ENCODE measurements around the gene GATA5.

The GATA5 gene

GRCh38 chr20:62470001-62470400 lies 5.8 kb downstream of the GATA5 start:
- no peak for DNase-seq

GRCh38 chr20:62469352-62469751 lies 6.4 kb downstream of the GATA5 start:
- DNase-seq: no peak

DNA sequence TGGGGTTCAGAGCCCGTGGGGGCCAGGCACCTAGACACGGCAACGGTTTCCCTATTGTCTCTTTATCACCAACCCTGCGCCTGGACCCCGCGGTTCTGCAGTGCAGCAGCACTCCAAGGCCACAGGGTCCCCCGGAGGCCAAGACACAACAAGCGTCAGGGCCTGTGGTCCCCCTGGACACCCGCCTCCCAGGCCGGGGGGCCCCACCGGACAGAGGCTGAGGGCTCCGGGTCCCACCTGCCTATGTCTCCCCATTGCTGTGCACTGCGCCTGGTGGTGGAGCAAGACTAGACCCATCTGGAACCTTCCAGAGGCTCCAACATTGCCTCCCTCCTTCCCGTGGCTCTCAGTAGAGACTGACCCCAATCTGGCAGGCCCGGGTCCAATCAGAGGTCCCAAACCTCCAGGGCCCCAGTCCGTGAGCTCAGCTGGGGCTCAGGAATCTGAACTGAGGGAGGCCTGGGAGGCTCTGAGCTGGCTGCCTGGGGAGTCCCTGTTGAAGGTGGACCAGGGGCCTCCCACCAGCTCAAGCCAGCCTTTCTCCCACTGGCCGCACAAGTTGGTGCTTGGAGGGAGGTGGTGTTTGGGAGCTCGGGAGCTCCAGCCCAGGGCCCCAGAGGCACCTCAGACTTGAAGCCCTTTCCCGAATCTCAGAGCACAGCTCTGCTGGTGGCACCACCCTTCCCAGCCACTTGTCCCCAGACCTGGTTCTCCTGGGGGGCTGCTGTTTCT lies 8.8 kb downstream of the GATA5 start:
- DNase-seq: no peak

- no peak for DNase-seq
Measured at GRCh38 chr20:62466072-62466760, 9.6 kb downstream of the GATA5 start.

- DNase-seq: no peak
Measured at GRCh38 chr20:62464990-62465389, 10.8 kb downstream of the GATA5 start.

DNA sequence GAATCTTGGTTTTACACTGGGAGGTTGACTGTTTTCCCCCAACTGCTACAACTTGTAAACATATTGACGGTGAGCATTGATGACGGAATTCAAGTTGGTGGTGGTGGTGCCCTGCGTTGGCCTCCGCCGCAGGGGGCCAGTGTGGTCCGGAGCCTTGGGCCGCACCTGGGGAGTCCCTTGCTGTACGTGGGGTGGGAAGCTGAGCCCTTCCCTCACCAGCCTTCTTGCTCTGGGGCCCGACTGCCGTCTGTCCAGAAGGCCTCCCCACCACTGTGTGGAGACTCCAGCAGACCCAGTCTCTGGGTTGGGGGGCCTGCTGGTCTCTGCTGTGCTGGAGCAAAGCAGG lies 11.4 kb downstream of the GATA5 start:
- DNase-seq: no peak

GRCh38 chr20:62463651-62464424 lies 12.0 kb downstream of the GATA5 start:
- DNase-seq: no peak

GRCh38 chr20:62462976-62463592 lies 12.7 kb downstream of the GATA5 start:
- no peak for DNase-seq

DNA sequence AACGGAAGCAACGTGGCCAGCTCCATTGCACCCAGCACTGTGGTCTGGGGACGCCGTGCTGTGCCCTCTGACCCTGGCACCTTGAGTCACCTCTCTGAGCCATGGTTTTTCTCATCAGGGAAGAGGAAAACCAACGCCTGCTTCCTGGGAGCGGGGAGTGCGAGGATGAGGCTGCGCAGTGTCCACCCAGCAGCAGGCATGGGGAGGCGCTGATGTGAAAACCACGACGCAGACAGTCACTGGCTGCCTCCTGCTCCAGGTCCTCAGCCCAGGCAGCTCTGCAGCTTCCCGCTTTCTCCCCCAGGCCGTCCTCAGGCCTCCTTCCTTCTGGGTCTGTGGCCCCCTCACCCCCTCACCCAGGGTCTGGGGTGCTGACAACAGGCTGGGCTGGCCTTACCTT lies 14.0 kb downstream of the GATA5 start:
- no peak for DNase-seq

GRCh38 chr20:62461157-62461556 lies 14.6 kb downstream of the GATA5 start:
- no peak for DNase-seq

- no peak for DNase-seq
Measured at GRCh38 chr20:62460678-62461077, 15.1 kb downstream of the GATA5 start.

DNA sequence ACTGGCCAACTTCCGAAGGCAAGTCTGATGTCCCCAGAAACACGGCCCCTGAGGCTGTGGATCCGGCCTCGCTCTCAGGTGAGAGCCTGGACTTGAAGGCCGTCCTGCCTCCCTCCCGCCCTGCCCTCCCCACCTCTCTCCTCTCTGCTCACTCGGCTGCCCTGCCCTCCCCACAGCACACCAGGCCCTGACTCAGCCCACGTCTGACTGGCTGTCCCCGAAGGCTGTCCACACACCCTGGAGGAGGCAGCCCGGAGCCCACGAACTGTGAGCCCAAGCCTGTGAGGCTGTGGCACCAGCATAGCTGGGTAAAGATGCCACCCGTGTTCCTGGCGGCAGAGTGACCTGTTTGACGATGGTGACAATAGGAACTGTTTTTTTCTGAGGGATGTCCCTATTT lies 16.3 kb downstream of the GATA5 start:
- no peak for DNase-seq

DNA sequence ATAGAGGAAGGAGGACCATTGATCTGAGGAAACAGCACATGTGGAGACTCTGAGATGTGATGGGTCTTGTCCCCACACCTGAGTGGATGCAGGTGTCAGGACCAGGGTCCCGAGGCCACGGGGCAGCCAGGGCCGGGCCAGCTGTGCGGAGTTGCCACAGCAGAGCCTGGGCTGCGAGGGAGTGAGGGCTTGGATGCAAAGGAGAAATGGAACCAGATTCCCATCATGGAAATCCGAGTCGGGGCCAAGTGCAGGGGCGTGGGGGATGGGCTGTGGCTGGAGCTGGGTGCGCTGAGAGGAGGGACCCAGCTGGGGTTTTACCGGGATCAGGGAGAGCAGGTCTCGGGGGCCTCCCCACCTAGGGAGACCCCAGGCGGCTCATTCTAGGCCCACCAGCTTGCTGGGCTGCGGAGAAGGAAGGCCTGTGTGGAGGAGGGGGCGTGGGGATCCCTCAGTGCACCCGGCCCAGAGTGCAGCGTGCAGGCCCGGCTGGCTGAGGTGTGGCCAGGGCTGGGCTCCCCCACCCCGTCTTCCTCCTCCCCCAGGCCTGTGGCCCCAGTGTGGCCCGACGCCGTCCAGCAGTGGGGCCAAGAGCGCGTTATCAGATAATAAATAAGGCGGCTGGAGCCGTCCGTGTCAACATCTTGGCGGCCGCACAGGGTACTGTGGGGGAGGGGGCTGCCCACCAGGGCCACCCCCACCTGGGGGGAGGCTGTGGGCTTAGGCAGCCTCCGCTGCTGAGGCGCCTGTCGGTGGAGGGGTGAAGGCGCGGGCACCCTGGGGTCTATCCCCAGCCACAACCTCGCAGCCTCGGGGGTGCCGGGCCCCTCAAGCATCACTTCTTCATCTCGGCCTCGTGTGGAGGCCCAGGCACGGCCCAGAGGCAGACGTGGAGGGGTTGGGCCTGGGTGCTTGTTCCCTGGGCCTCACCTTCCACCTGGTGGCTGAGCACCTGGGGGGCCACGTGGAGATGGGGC lies 17.2 kb downstream of the GATA5 start:
- no peak for DNase-seq

GRCh38 chr20:62457831-62458230 lies 18.0 kb downstream of the GATA5 start:
- DNase-seq: no peak

- DNase-seq: no peak
Measured at GRCh38 chr20:62457098-62457497, 18.7 kb downstream of the GATA5 start.

DNA sequence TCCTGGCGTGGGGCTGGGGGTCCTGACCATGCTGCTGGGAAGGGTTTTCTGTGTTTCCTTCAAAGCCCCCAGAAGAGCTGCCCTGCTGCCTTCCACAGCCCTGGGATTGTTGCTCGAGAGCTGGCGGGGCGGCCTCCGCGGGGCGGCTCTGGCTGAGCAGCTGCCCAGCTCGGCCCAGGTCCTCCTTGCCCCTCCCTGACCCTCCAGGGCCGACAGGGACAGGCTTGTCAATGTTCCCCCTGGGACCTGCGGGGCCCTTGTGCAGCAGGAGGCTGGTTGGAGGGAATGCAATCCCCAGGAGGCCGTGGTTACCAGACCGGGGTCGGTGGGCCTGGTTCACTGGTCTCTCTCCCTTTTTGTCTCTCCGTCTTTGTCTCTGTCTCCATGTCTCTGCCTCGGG lies 19.9 kb downstream of the GATA5 start:
- no peak for DNase-seq

DNA sequence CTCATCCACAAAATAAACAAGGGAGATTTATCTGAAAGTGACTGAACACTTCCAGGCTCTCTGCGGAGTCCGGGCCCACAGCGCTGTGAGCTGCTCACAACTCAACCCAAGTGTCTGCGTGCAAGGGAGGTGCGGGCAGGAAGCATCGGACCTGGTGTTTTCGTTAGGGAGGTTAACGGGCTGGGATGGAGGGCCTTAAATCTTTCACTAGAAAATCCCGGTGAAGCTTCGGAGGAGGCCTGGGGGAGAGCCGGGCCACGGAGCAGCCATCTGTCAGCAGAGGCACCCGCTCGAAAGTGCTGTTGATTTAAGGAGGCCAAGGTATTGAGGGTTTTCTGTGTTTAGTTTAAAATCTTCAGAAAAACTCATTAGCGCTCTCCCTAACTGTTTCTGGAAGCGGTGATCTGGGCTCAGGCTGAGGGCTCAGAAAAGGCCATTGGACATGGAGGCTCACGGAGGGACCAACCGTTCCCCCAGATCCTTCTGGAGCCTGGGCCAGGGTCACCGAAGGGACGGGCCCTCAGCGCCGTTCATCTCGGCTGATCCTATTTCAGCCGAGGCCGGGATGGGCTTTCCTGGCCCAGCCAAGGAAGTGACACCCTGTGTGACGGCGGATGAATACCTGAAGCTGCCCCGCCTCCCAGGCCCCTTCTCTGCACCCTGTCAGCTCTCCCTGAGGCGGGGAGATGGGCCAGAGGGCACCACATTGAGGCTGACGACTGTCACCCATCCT lies 20.7 kb downstream of the GATA5 start:
- no peak for DNase-seq

- DNase-seq: no peak
Measured at GRCh38 chr20:62453186-62453808, 22.5 kb downstream of the GATA5 start.

DNA sequence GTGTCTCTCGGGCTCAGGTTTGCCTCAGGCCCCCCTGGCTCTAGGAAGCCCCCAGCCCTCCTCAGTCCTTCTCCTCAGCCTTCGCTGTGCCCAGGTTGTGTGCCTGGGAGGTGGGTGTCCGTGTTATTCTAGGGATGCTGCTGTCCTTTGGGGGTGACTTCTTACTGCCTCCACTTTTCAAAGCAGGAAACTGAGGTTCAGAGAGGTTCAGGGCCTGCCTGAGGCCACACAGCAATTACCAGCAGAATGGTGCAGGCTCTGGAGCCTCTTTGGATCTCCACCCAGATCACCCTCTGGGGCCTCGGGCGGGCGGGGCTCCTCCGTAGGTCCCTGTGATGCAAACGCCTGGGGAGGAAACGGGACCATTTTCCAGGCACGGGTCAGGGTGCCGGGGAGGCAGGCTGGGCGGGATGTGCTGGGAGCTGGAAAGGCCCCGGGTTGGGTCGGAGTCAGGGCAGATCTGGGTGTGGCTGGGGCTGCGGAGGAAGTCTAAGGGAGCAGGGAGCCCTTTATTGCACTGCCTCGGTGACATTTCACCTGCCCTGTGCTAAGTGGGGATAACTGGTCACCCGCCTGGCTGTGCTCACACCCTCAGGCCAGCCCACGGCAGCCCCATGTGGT lies 23.2 kb downstream of the GATA5 start:
- DNase-seq: no peak

DNA sequence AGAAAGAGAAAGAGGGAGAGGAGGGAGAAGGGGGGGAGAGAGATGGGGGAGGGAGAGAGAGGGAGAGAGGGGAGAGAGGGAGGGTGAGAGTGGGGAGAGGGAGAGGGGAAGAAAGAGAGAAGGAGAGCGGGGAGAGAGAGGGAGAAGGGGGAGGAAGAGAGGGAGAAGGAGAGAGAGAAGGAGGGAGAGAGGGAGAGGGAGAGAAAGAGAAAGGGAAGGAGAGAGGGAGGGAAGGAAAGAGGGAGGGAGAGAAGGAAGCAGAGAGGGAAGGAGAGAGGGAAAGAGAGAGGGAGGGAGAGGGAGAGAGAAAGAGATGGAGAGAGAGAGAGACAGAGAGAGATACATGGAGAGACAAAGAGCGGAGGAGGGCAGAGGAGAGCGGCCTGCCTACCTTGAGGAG lies 23.8 kb downstream of the GATA5 start:
- DNase-seq: no peak
